Stimulated activated CD8-positive, alpha-beta memory T cell treated with anti-CD3 and anti-CD28 coated beads, Interleukin-4, amount 100 ng/mL, for 48 hours (primary cell): ENCODE data around the gene ABCA5.
"Not testable (repeated sequence)": the region's sequence is repeated elsewhere in the genome, so short reads cannot be mapped to it uniquely, and the experiment has no call there.

Experiments
- DNase-seq: peaks from one replicate; pipeline ENCODE4 v3.0.0-alpha.2; 2020

The ABCA5 gene

GRCh38 chr17:69325518-69326376 is 1.2 kb downstream of the ABCA5 start:
- DNase-seq: no peak

GRCh38 chr17:69323806-69324205 is 3.1 kb downstream of the ABCA5 start:
- DNase-seq: no peak

GRCh38 chr17:69320908-69321238 is 6.1 kb downstream of the ABCA5 start:
- DNase-seq: no peak

- DNase-seq: no peak
Measured at GRCh38 chr17:69320210-69320907, 6.6 kb downstream of the ABCA5 start.

GRCh38 chr17:69317625-69318024 is 9.3 kb downstream of the ABCA5 start:
- DNase-seq: no peak

GRCh38 chr17:69314246-69315065 is 12.5 kb downstream of the ABCA5 start:
- no peak for DNase-seq

- no peak for DNase-seq
Measured at GRCh38 chr17:69305177-69305576, 21.8 kb downstream of the ABCA5 start.

- DNase-seq: no peak
Measured at GRCh38 chr17:69302682-69303081, 24.3 kb downstream of the ABCA5 start.

- no peak for DNase-seq
Measured at GRCh38 chr17:69300222-69300621, 26.7 kb downstream of the ABCA5 start.

- DNase-seq: not testable (repeated sequence)
Measured at GRCh38 chr17:69298120-69298722, 28.7 kb downstream of the ABCA5 start.

GRCh38 chr17:69287168-69287567 is 39.8 kb downstream of the ABCA5 start:
- DNase-seq: no peak

GRCh38 chr17:69286257-69286656 is 40.7 kb downstream of the ABCA5 start:
- no peak for DNase-seq

GRCh38 chr17:69284646-69285045 is 42.3 kb downstream of the ABCA5 start:
- no peak for DNase-seq

- DNase-seq: no peak
Measured at GRCh38 chr17:69282002-69282401, 44.9 kb downstream of the ABCA5 start.

GRCh38 chr17:69276279-69276678 is 50.7 kb downstream of the ABCA5 start:
- not testable (repeated sequence) for DNase-seq

GRCh38 chr17:69275751-69276150 is 51.2 kb downstream of the ABCA5 start:
- DNase-seq: no peak

- no peak for DNase-seq
Measured at GRCh38 chr17:69271023-69271422, 55.9 kb downstream of the ABCA5 start.

GRCh38 chr17:69269131-69269998 is 57.6 kb downstream of the ABCA5 start:
- DNase-seq: no peak

- DNase-seq: no peak
Measured at GRCh38 chr17:69268543-69269014, 58.4 kb downstream of the ABCA5 start.

GRCh38 chr17:69267219-69267618 is 59.7 kb downstream of the ABCA5 start:
- no peak for DNase-seq

GRCh38 chr17:69265873-69266272 is 61.1 kb downstream of the ABCA5 start:
- DNase-seq: no peak

- DNase-seq: no peak
Measured at GRCh38 chr17:69254187-69254586, 72.7 kb downstream of the ABCA5 start.
